HepG2 (cell line): ENCODE measurements around the gene C3orf18. TPM values are rescaled to one million over a fixed set of nuclear protein-coding genes. Genes with fewer than 3 reads are reported as not detected.

Experiments used
- ASH2L ChIP-seq: fragments of 300-600, 200-600 bp; sonication (generic); IDR thresholded peaks from 2 replicates; pipeline ENCODE4 v1.7.0; 2017; ENCODE audit warnings: low read depth, mild to moderate bottlenecking, moderate library complexity, mixed read lengths, low read length; ENCODE audit not compliant: insufficient read length
- CSRNP1 ChIP-seq: sonication (generic); formaldehyde crosslinking; IDR thresholded peaks from 2 replicates; pipeline ENCODE4 v1.8.1; 2023; ENCODE audit warnings: mild to moderate bottlenecking, missing genetic modification reagents
- ETV5 ChIP-seq: IDR thresholded peaks from 2 replicates; pipeline ENCODE4 v1.6.1; 2018; ENCODE audit warnings: missing biosample characterization, missing genetic modification reagents, inconsistent platforms, borderline replicate concordance
- FOXC1 ChIP-seq: sonication (generic); formaldehyde crosslinking; IDR thresholded peaks from 2 replicates; pipeline ENCODE4 v1.8.0; 2022; ENCODE audit warnings: mild to moderate bottlenecking, missing genetic modification reagents, borderline replicate concordance
- HIVEP1 ChIP-seq: sonication (generic); formaldehyde crosslinking; IDR thresholded peaks from 2 replicates; pipeline ENCODE4 v1.4.0; 2020; ENCODE audit warnings: mild to moderate bottlenecking, missing genetic modification reagents
- HNRNPH1 ChIP-seq: fragments of 200-400 bp; formaldehyde crosslinking; optimal IDR thresholded peaks from 2 replicates; pipeline ENCODE3; 2017; ENCODE audit warnings: mild to moderate bottlenecking, low read depth, low read length
- KAT8 ChIP-seq: IDR thresholded peaks from 2 replicates; pipeline ENCODE4 v1.6.1; 2016; ENCODE audit warnings: missing genetic modification reagents, missing compliant biosample characterization
- MED13 ChIP-seq: sonication (generic); formaldehyde crosslinking; IDR thresholded peaks from 2 replicates; pipeline ENCODE4 v1.5.0; 2020; ENCODE audit warnings: missing genetic modification reagents
- PBX2 ChIP-seq: IDR thresholded peaks from 2 replicates; pipeline ENCODE4 v1.6.1; 2016; ENCODE audit warnings: control low read depth
- PRDM15 ChIP-seq: sonication (generic); formaldehyde crosslinking; IDR thresholded peaks from 2 replicates; pipeline ENCODE4 v1.4.0; 2020; ENCODE audit warnings: missing genetic modification reagents
- RAD21 ChIP-seq: fragments of 450-650 bp; formaldehyde crosslinking; IDR thresholded peaks from 2 replicates; pipeline ENCODE4 v1.5.0; 2020; ENCODE audit warnings: mild to moderate bottlenecking
- SMAD1 ChIP-seq: sonication (generic); formaldehyde crosslinking; IDR thresholded peaks from 2 replicates; pipeline ENCODE4 v1.4.0; 2020; ENCODE audit warnings: missing genetic modification reagents, low read depth, mild to moderate bottlenecking, borderline replicate concordance
- SRSF1 ChIP-seq: fragments of 200-400 bp; formaldehyde crosslinking; optimal IDR thresholded peaks from 2 replicates; pipeline ENCODE3; 2017; ENCODE audit warnings: mild to moderate bottlenecking, low read depth, low read length, moderate library complexity
- TCF12 ChIP-seq, 2 experiments: fragments of 450-650 bp in 1 of 2; sonication (generic) in 1 of 2; formaldehyde crosslinking in 1 of 2; IDR thresholded peaks; 2 replicates each; pipeline versions ENCODE4 v1.6.1 to v1.8.0; 2017 to 2022; ENCODE audit warnings: antibody characterized with exemption in 1 of 2, mild to moderate bottlenecking in 1 of 2, missing genetic modification reagents in 1 of 2, moderate library complexity in 1 of 2
- ZFP91 ChIP-seq: sonication (generic); formaldehyde crosslinking; IDR thresholded peaks from 2 replicates; pipeline ENCODE4 v1.9.0; 2022; ENCODE audit warnings: missing genetic modification reagents, mild to moderate bottlenecking, borderline replicate concordance
- ZMAT3 ChIP-seq: sonication (generic); formaldehyde crosslinking; conservative IDR thresholded peaks from 2 replicates; pipeline ENCODE4 v1.7.0; 2021; ENCODE audit warnings: missing genetic modification reagents
- ZNF12 ChIP-seq: sonication (generic); formaldehyde crosslinking; IDR thresholded peaks from 2 replicates; pipeline ENCODE4 v1.5.0; 2020; ENCODE audit warnings: missing genetic modification reagents
- ZNF350 ChIP-seq: sonication (generic); formaldehyde crosslinking; IDR thresholded peaks from 2 replicates; pipeline ENCODE4 v1.4.0; 2020; ENCODE audit warnings: mild to moderate bottlenecking, low read depth, missing genetic modification reagents, borderline replicate concordance
- ZNF414 ChIP-seq: sonication (generic); formaldehyde crosslinking; IDR thresholded peaks from 2 replicates; pipeline ENCODE4 v1.5.0; 2020; ENCODE audit warnings: missing genetic modification reagents
- ZNF605 ChIP-seq: sonication (generic); formaldehyde crosslinking; IDR thresholded peaks from 2 replicates; pipeline ENCODE4 v1.8.0; 2022; ENCODE audit warnings: mild to moderate bottlenecking, missing genetic modification reagents
- ZNF644 ChIP-seq: IDR thresholded peaks from 2 replicates; pipeline ENCODE4 v1.6.1; 2016; ENCODE audit warnings: low read depth
- ZNF740 ChIP-seq: sonication (generic); formaldehyde crosslinking; IDR thresholded peaks from 2 replicates; pipeline ENCODE4 v1.4.0; 2020; ENCODE audit warnings: missing genetic modification reagents
- polyA plus RNA-seq, 8 experiments: library from polyadenylated mRNA; depleted of rRNA in 3 of 8; stranded (reverse) in 7 of 8; unstranded in 1 of 8; fragments of >200 nt; fragmentation: Illumina TruSeq in 4 of 8; extraction: Trizol in 4 of 8; gene quantifications; 2 replicates each; pipeline versions ENCODE4 v1.2.1 to v1.2.3, GENCODE V29; 2011 to 2016; ENCODE audit warnings: low read depth in 4 of 8, missing spikeins in 1 of 8, mixed read lengths in 1 of 8; ENCODE audit not compliant: insufficient read depth in 1 of 8
- total RNA-seq, 5 experiments: library from RNA; depleted of rRNA; stranded (reverse); fragments of >200 nt; fragmentation: Illumina TruSeq; extraction: Trizol; gene quantifications; 2 replicates each; pipeline ENCODE4 v1.2.3, GENCODE V29; 2016; ENCODE audit warnings: low read depth in 1 of 5

Gene C3orf18
- total and polyA plus RNA-seq, 2 of the 13 experiments (the other 11 are each of a cell fraction or from before 2014, with no cell fraction given): 1.6 to 4.8 TPM

GRCh38 chr3:50616770-50617095, 49.2 kb upstream of the C3orf18 start (continued):
- TF ChIP-seq KAT8 (0 out of 2 replicates have a peak, but pooled peaks have one; percentile 5), ZNF350 (CRISPR knock-in tag) (no peak), FOXC1 (CRISPR knock-in tag) (0 out of 2 replicates have a peak, but pooled peaks have one; percentile 27), ZNF605 (CRISPR knock-in tag) (no peak), ZNF414 (CRISPR knock-in tag) (no peak), RAD21 (CRISPR knock-in tag) (no peak), SMAD1 (no peak), MED13 (no peak), TCF12 (IDR thresholded peaks at IDR 0.05) (no peak), TCF12 (CRISPR knock-in tag; IDR thresholded peaks at IDR 0.05) (no peak), ZNF740 (CRISPR knock-in tag) (peak; percentile 78; the same call in 1 of the 2 replicates), PBX2 (no peak), ASH2L (no peak), HIVEP1 (no peak), ZFP91 (CRISPR knock-in tag) (peak; percentile 98), PRDM15 (CRISPR knock-in tag) (peak; percentile 92), CSRNP1 (CRISPR knock-in tag) (no peak), ZNF12 (CRISPR knock-in tag) (no peak), HNRNPH1 (no peak), SRSF1 (no peak), ETV5 (CRISPR knock-in tag) (peak; percentile 4; the same call in 1 of the 2 replicates), ZMAT3 (0 out of 2 replicates have a peak, but pooled peaks have one; percentile 3), ZNF644 (no peak)
